GM19193 (cell line): ENCODE results near the gene RSBN1L.

Experiments used
- POLR2A ChIP-seq: IDR thresholded peaks from 4 replicates; pipeline ENCODE4 v1.6.1; 2011; ENCODE audit not compliant: insufficient read depth, insufficient read length; ENCODE audit errors: extremely low read depth

Gene RSBN1L

GRCh38 chr7:77746824-77747165, 50.5 kb downstream of the RSBN1L start:
- TF ChIP-seq POLR2A, result no peak

- no peak for TF ChIP-seq POLR2A
Measured at GRCh38 chr7:77747178-77747577, 50.9 kb downstream of the RSBN1L start.

GRCh38 chr7:77747718-77748117, 51.5 kb downstream of the RSBN1L start:
- no peak for TF ChIP-seq POLR2A

- TF ChIP-seq POLR2A, result no peak
Measured at GRCh38 chr7:77752016-77752415, 55.8 kb downstream of the RSBN1L start.

- TF ChIP-seq POLR2A, result no peak
Measured at GRCh38 chr7:77753173-77753572, 56.9 kb downstream of the RSBN1L start.

- no peak for TF ChIP-seq POLR2A
Measured at GRCh38 chr7:77757589-77757988, 61.3 kb downstream of the RSBN1L start.

- no peak for TF ChIP-seq POLR2A
Measured at GRCh38 chr7:77759294-77759889, 63.1 kb downstream of the RSBN1L start.

GRCh38 chr7:77760809-77761453, 64.7 kb downstream of the RSBN1L start:
- no peak for TF ChIP-seq POLR2A

- TF ChIP-seq POLR2A, result no peak
Measured at GRCh38 chr7:77765481-77765880, 69.2 kb downstream of the RSBN1L start.

- no peak for TF ChIP-seq POLR2A
Measured at GRCh38 chr7:77765906-77766800, 69.9 kb downstream of the RSBN1L start.

GRCh38 chr7:77766801-77767605, 70.7 kb downstream of the RSBN1L start:
- TF ChIP-seq POLR2A, result no peak

- no peak for TF ChIP-seq POLR2A
Measured at GRCh38 chr7:77770316-77770715, 74.1 kb downstream of the RSBN1L start.

- TF ChIP-seq POLR2A, result no peak
Measured at GRCh38 chr7:77771901-77772300, 75.6 kb downstream of the RSBN1L start.

GRCh38 chr7:77778535-77778934, 82.3 kb downstream of the RSBN1L start:
- TF ChIP-seq POLR2A, result no peak

- no peak for TF ChIP-seq POLR2A
Measured at GRCh38 chr7:77782383-77782782, 86.1 kb downstream of the RSBN1L start.
